Trophoblast cell (in vitro differentiated cells and primary cell): ENCODE data around the gene ENO2.

Experiments
- DNase-seq, 2 donors: peaks; one replicate each; pipeline ENCODE4 v3.0.0-alpha.2; 2016
- H2AFZ ChIP-seq: 2 replicates; pipeline ENCODE4 v1.6.1; 2013; ENCODE audit warnings: low read length, moderate library complexity, mild to moderate bottlenecking; ENCODE audit not compliant: insufficient read depth, poor library complexity
- H2AK5ac ChIP-seq: 2 replicates; pipeline ENCODE4 v1.6.1; 2013; ENCODE audit warnings: mild to moderate bottlenecking, low read length
- H2BK120ac ChIP-seq: 2 replicates; pipeline ENCODE4 v1.6.1; 2013; ENCODE audit warnings: low read length, mild to moderate bottlenecking, moderate library complexity; ENCODE audit not compliant: insufficient read depth, poor library complexity
- H2BK12ac ChIP-seq: 2 replicates; pipeline ENCODE4 v1.6.1; 2013; ENCODE audit warnings: mild to moderate bottlenecking, low read length, moderate library complexity
- H2BK5ac ChIP-seq: 2 replicates; pipeline ENCODE4 v1.6.1; 2013; ENCODE audit warnings: low read length, low read depth, moderate library complexity, mild to moderate bottlenecking; ENCODE audit not compliant: poor library complexity
- H3K14ac ChIP-seq: 2 replicates; pipeline ENCODE4 v1.6.1; 2013; ENCODE audit warnings: mild to moderate bottlenecking, low read length
- H3K18ac ChIP-seq: 2 replicates; pipeline ENCODE4 v1.6.1; 2013; ENCODE audit warnings: mild to moderate bottlenecking, low read length
- H3K23ac ChIP-seq: 2 replicates; pipeline ENCODE4 v1.6.1; 2013; ENCODE audit warnings: low read length
- H3K27ac ChIP-seq: 2 replicates; pipeline ENCODE4 v1.5.1; 2013; ENCODE audit warnings: low read depth, mild to moderate bottlenecking, inconsistent platforms, low read length, moderate library complexity
- H3K27me3 ChIP-seq: 2 replicates; pipeline ENCODE4 v1.6.1; 2013; ENCODE audit warnings: inconsistent platforms, mild to moderate bottlenecking, low read length, moderate library complexity; ENCODE audit not compliant: insufficient read depth
- H3K36me3 ChIP-seq, 2 experiments: 1 replicate in 1 of 2; 2 replicates in 1 of 2; pipeline ENCODE4 v1.6.1; 2013; ENCODE audit warnings: low read length in 2 of 2, mild to moderate bottlenecking in 2 of 2, moderate library complexity in 1 of 2; ENCODE audit not compliant: insufficient read depth in 2 of 2, control insufficient read depth in 1 of 2
- H3K4ac ChIP-seq: 2 replicates; pipeline ENCODE4 v1.6.1; 2013; ENCODE audit warnings: low read depth, mild to moderate bottlenecking, low read length, moderate library complexity
- H3K4me1 ChIP-seq, 2 experiments: 1 replicate in 1 of 2; 2 replicates in 1 of 2; pipeline ENCODE4 v1.6.1; 2013; ENCODE audit warnings: low read length in 2 of 2, mild to moderate bottlenecking in 2 of 2, moderate library complexity in 1 of 2; ENCODE audit not compliant: insufficient read depth in 2 of 2, control insufficient read depth in 1 of 2
- H3K4me2 ChIP-seq: 2 replicates; pipeline ENCODE4 v1.6.1; 2013; ENCODE audit warnings: inconsistent platforms, mild to moderate bottlenecking, low read length, moderate library complexity
- H3K4me3 ChIP-seq: 2 replicates; pipeline ENCODE4 v1.5.1; 2013; ENCODE audit warnings: mild to moderate bottlenecking, low read depth, low read length, inconsistent platforms
- H3K79me1 ChIP-seq: one replicate; pipeline ENCODE4 v1.6.1; 2013; ENCODE audit warnings: low read length
- H3K79me2 ChIP-seq: 2 replicates; pipeline ENCODE4 v1.6.1; 2013; ENCODE audit warnings: low read length, mild to moderate bottlenecking; ENCODE audit not compliant: control insufficient read depth, insufficient read depth, poor library complexity
- H3K9ac ChIP-seq: 2 replicates; pipeline ENCODE4 v1.6.1; 2013; ENCODE audit warnings: mild to moderate bottlenecking, low read length
- H3K9me3 ChIP-seq: 2 replicates; pipeline ENCODE4 v1.6.1; 2013; ENCODE audit warnings: low read depth, mild to moderate bottlenecking, control low read depth, inconsistent platforms, low read length; ENCODE audit not compliant: insufficient read depth
- H4K12ac ChIP-seq: 2 replicates; pipeline ENCODE4 v1.6.1; 2013; ENCODE audit warnings: low read depth, mild to moderate bottlenecking, low read length, moderate library complexity
- H4K8ac ChIP-seq: 2 replicates; pipeline ENCODE4 v1.6.1; 2013; ENCODE audit warnings: low read depth, mild to moderate bottlenecking, low read length, moderate library complexity
- H4K91ac ChIP-seq: one replicate; pipeline ENCODE4 v1.6.1; 2013; ENCODE audit warnings: low read depth, mild to moderate bottlenecking, low read length, moderate library complexity
- WGBS: extraction: QIAGEN DNeasy Blood & Tissue Kit; methylation state at CpG from one replicate; pipeline ENCODE4 v1.1.7; 2013; ENCODE audit warnings: missing lambda C conversion rate; ENCODE audit not compliant: insufficient read length, insufficient coverage; ENCODE audit errors: extremely low coverage; 5-methylcytosine and 5-hydroxymethylcytosine counted together

Gene ENO2

GRCh38 chr12:6917491-6918231 is 3.3 kb downstream of the ENO2 start:
- Histone ChIP-seq H2BK5ac (no peak overlapping the region), H2BK120ac (no peak overlapping the region), H3K14ac (no peak overlapping the region), H3K4ac (no peak overlapping the region), H3K36me3 (no peaks in the 10 kb centered on the region), H3K27me3 (peaks cover 18% of the 10 kb centered on the region), H4K91ac (no peak overlapping the region), H3K27ac (no peak overlapping the region), H3K4me2 (no peak overlapping the region), H2BK12ac (no peak overlapping the region), H3K23ac (no peak overlapping the region), H3K9ac (no peak overlapping the region), H2AFZ (no peak overlapping the region), H3K79me2 (no peaks in the 10 kb centered on the region), H3K4me3 (no peak overlapping the region), H3K4me1 (peaks cover 0 to 3% of the 10 kb centered on the region in 2 experiments), H2AK5ac (no peak overlapping the region), H4K8ac (no peak overlapping the region), H3K79me1 (no peaks in the 10 kb centered on the region), H3K9me3 (no peaks in the 10 kb centered on the region), H3K18ac (no peak overlapping the region), H4K12ac (no peak overlapping the region)
- 100% methylated on average over 2 of the region's 14 CpGs for WGBS
- DNase-seq, result no peak

DNA sequence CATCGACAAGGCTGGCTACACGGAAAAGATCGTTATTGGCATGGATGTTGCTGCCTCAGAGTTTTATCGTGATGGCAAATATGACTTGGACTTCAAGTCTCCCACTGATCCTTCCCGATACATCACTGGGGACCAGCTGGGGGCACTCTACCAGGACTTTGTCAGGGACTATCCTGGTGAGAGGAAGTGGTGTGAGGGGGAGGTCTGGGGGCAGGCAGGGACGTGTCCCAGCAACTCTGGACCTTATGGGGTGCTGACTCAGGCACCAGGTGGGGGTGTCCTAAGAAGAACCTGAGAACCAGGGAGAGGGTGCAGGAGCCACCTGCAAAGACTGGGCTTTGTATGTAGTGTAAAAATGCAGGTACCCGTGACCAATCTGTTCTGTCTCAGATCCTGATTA is 5.2 kb downstream of the ENO2 start:
- Histone ChIP-seq H2AK5ac (no peak overlapping the region), H3K4me1 (peaks cover 2% of the 10 kb centered on the region in 2 experiments), H3K79me1 (no peaks in the 10 kb centered on the region), H3K18ac (no peak overlapping the region), H2AFZ (no peak overlapping the region), H4K8ac (no peak overlapping the region), H2BK120ac (no peak overlapping the region), H2BK5ac (no peak overlapping the region), H3K4me2 (no peak overlapping the region), H3K23ac (no peak overlapping the region), H3K27ac (no peak overlapping the region), H3K27me3 (peaks cover 9% of the 10 kb centered on the region), H3K14ac (no peak overlapping the region), H3K4ac (no peak overlapping the region), H3K9me3 (no peaks in the 10 kb centered on the region), H2BK12ac (no peak overlapping the region), H4K91ac (no peak overlapping the region), H3K4me3 (no peak overlapping the region), H4K12ac (no peak overlapping the region), H3K9ac (no peak overlapping the region), H3K36me3 (no peaks in the 10 kb centered on the region), H3K79me2 (no peaks in the 10 kb centered on the region)
- WGBS, result no CpG with 5 or more reads among the region's 7 CpGs
- no peak for DNase-seq

DNA sequence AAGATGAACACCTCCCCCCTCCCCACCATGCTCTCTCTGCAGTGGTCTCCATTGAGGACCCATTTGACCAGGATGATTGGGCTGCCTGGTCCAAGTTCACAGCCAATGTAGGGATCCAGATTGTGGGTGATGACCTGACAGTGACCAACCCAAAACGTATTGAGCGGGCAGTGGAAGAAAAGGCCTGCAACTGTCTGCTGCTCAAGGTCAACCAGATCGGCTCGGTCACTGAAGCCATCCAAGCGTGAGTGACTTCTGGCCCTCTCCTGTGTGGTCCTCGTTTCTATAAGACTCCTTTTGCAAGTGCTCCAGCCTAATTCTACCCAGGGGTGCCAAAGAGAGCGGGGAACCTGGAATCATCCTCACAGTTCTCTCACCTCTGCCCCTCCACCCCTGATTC is 7.2 kb downstream of the ENO2 start:
- WGBS, result no CpG with 5 or more reads among the region's 7 CpGs
- no peak overlapping the region for H2BK120ac ChIP-seq

GRCh38 chr12:6921996-6922946 is 7.9 kb downstream of the ENO2 start:
- Histone ChIP-seq H3K23ac (no peak overlapping the region), H3K4me2 (no peak overlapping the region), H3K14ac (no peak overlapping the region), H3K79me2 (peaks cover 7% of the 10 kb centered on the region), H3K4me1 (peaks cover 24 to 27% of the 10 kb centered on the region in 2 experiments), H2BK12ac (no peak overlapping the region), H3K4me3 (no peak overlapping the region), H3K18ac (no peak overlapping the region), H3K4ac (no peak overlapping the region), H2AFZ (no peak overlapping the region), H4K8ac (no peak overlapping the region), H2BK5ac (no peak overlapping the region), H3K9ac (peak overlapping the region; percentile 19), H3K9me3 (no peaks in the 10 kb centered on the region), H4K12ac (no peak overlapping the region), H3K79me1 (peaks cover 18% of the 10 kb centered on the region), H3K27ac (no peak overlapping the region), H3K36me3 (no peaks in the 10 kb centered on the region), H2AK5ac (no peak overlapping the region), H2BK120ac (no peak overlapping the region), H3K27me3 (no peaks in the 10 kb centered on the region), H4K91ac (no peak overlapping the region)
- DNase-seq, result no peak
- no CpG with 5 or more reads among the region's 9 CpGs for WGBS

More for the DNA sequence above, 7.2 kb downstream of the ENO2 start:
- peak overlapping the region; percentile 19 for H3K9ac ChIP-seq
- no peak overlapping the region for H3K4me3 ChIP-seq
- H4K12ac ChIP-seq, result no peak overlapping the region
- no peak overlapping the region for H3K4ac ChIP-seq
- no peaks in the 10 kb centered on the region for H3K9me3 ChIP-seq
- no peak overlapping the region for H2BK5ac ChIP-seq
- H4K8ac ChIP-seq, result no peak overlapping the region
- no peak overlapping the region for H3K14ac ChIP-seq
- H3K4me2 ChIP-seq, result no peak overlapping the region
- no peaks in the 10 kb centered on the region for H3K27me3 ChIP-seq
- H2AFZ ChIP-seq, result no peak overlapping the region
- H2AK5ac ChIP-seq, result no peak overlapping the region
- H3K36me3 ChIP-seq, result no peaks in the 10 kb centered on the region
- peaks cover 19 to 21% of the 10 kb centered on the region in 2 experiments for H3K4me1 ChIP-seq
- H3K27ac ChIP-seq, result no peak overlapping the region
- no peak overlapping the region for H4K91ac ChIP-seq
- no peak for DNase-seq
- no peak overlapping the region for H3K18ac ChIP-seq
- no peak overlapping the region for H2BK12ac ChIP-seq
- peaks cover 2% of the 10 kb centered on the region for H3K79me2 ChIP-seq
- no peak overlapping the region for H3K23ac ChIP-seq
- H3K79me1 ChIP-seq, result peaks cover 12% of the 10 kb centered on the region
